ENCODE results near the gene PTGR3. TPM values are rescaled to one million over a fixed set of nuclear protein-coding genes. Genes with fewer than 3 reads are reported as not detected.

Gene PTGR3
- total RNA-seq, 1 donor from 2014 or later, result 8.9 TPM

- Mint-ChIP-seq H3K27ac (ENCODE audit: unreplicated experiment) (no peak overlapping the region), H3K36me3 (ENCODE audit: low read depth) (peaks cover 2% of the 10 kb centered on the region), H3K9me3 (ENCODE audit: low read depth) (peaks cover 15% of the 10 kb centered on the region), H3K4me3 (ENCODE audit: unreplicated experiment) (no peak overlapping the region), H3K4me1 (ENCODE audit: low read depth) (no peaks in the 10 kb centered on the region), H3K27me3 (ENCODE audit: low read depth) (no peaks in the 10 kb centered on the region)
- DNase-seq (ENCODE audit: low spot score), result no peak
- no peak for TF ChIP-seq CTCF (IDR thresholded peaks at IDR 0.05)
These were observed 28.9 kb downstream of the PTGR3 start for GRCh38 chr18:75179819-75180600.

GRCh38 chr18:75178376-75178775 is 30.6 kb downstream of the PTGR3 start:
- H3K4me1 Mint-ChIP-seq (ENCODE audit: low read depth), result no peaks in the 10 kb centered on the region
- H3K36me3 Mint-ChIP-seq (ENCODE audit: low read depth), result peaks cover 2% of the 10 kb centered on the region
- H3K9me3 Mint-ChIP-seq (ENCODE audit: low read depth), result peaks cover 14% of the 10 kb centered on the region
- DNase-seq (ENCODE audit: low spot score), result no peak
- H3K4me3 Mint-ChIP-seq (ENCODE audit: unreplicated experiment), result no peak overlapping the region
- TF ChIP-seq CTCF (IDR thresholded peaks at IDR 0.05), result no peak
- H3K27me3 Mint-ChIP-seq (ENCODE audit: low read depth), result peaks cover 2% of the 10 kb centered on the region
- H3K27ac Mint-ChIP-seq (ENCODE audit: unreplicated experiment), result no peak overlapping the region

GRCh38 chr18:75176849-75177248 is 32.1 kb downstream of the PTGR3 start:
- TF ChIP-seq CTCF (IDR thresholded peaks at IDR 0.05), result no peak
- peaks cover 3% of the 10 kb centered on the region for H3K9me3 Mint-ChIP-seq (ENCODE audit: low read depth)
- H3K27me3 Mint-ChIP-seq (ENCODE audit: low read depth), result peaks cover 8% of the 10 kb centered on the region
- DNase-seq (ENCODE audit: low spot score), result no peak
- H3K36me3 Mint-ChIP-seq (ENCODE audit: low read depth), result peaks cover 2% of the 10 kb centered on the region
- H3K4me3 Mint-ChIP-seq (ENCODE audit: unreplicated experiment), result no peak overlapping the region
- H3K27ac Mint-ChIP-seq (ENCODE audit: unreplicated experiment), result no peak overlapping the region
- no peaks in the 10 kb centered on the region for H3K4me1 Mint-ChIP-seq (ENCODE audit: low read depth)

DNA sequence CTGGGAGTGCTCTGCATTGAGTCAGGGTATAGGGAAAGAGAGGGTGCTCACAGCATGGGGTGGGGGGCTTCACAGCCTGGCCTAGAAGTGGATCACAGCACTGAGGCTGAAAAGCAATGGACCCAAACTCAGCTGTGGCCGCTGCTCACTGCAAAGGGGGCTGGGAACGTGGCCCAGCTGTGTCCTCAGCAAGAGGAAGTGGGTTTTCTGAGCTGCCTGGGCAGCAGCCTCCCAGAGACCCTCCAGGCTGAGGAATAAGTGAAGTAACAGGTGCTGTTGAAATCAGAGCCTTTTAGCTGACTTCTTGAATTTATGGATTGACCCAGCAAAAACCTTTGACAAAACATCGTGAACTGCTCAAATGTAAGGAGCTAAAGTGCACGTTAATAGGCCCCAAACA is 35.2 kb downstream of the PTGR3 start:
- peaks cover 8% of the 10 kb centered on the region for H3K27me3 Mint-ChIP-seq (ENCODE audit: low read depth)
- H3K9me3 Mint-ChIP-seq (ENCODE audit: low read depth), result no peaks in the 10 kb centered on the region

GRCh38 chr18:75173125-75173432 is 35.9 kb downstream of the PTGR3 start:
- no peak overlapping the region for H3K27ac Mint-ChIP-seq (ENCODE audit: unreplicated experiment)
- no peaks in the 10 kb centered on the region for H3K4me1 Mint-ChIP-seq (ENCODE audit: low read depth)
- no peak for TF ChIP-seq CTCF (IDR thresholded peaks at IDR 0.05)
- H3K36me3 Mint-ChIP-seq (ENCODE audit: low read depth), result no peaks in the 10 kb centered on the region
- DNase-seq (ENCODE audit: low spot score), result no peak
- no peak overlapping the region for H3K4me3 Mint-ChIP-seq (ENCODE audit: unreplicated experiment)
- peaks cover 8% of the 10 kb centered on the region for H3K27me3 Mint-ChIP-seq (ENCODE audit: low read depth)
- no peaks in the 10 kb centered on the region for H3K9me3 Mint-ChIP-seq (ENCODE audit: low read depth)

More for the DNA sequence above, 35.2 kb downstream of the PTGR3 start:
- Mint-ChIP-seq H3K4me3 (ENCODE audit: unreplicated experiment) (no peak overlapping the region), H3K27ac (ENCODE audit: unreplicated experiment) (no peak overlapping the region), H3K36me3 (ENCODE audit: low read depth) (no peaks in the 10 kb centered on the region), H3K4me1 (ENCODE audit: low read depth) (no peaks in the 10 kb centered on the region)
- no peak for DNase-seq (ENCODE audit: low spot score)
- no peak for TF ChIP-seq CTCF (IDR thresholded peaks at IDR 0.05)

Measured in chondrocyte (in vitro differentiated cells).